Nucleus accumbens (tissue), 56 donors: Measurements from ENCODE around the gene ABI3.
"Not testable (repeated sequence)": the region's sequence is repeated elsewhere in the genome, so short reads cannot be mapped to it uniquely, and the experiment has no call there.

Experiments
- DNase-seq, 56 donors: peaks; one replicate each; lab custom pipeline; 2025; lab: John Stamatoyannopoulos, UW

Gene ABI3, protein sequence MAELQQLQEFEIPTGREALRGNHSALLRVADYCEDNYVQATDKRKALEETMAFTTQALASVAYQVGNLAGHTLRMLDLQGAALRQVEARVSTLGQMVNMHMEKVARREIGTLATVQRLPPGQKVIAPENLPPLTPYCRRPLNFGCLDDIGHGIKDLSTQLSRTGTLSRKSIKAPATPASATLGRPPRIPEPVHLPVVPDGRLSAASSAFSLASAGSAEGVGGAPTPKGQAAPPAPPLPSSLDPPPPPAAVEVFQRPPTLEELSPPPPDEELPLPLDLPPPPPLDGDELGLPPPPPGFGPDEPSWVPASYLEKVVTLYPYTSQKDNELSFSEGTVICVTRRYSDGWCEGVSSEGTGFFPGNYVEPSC

DNA sequence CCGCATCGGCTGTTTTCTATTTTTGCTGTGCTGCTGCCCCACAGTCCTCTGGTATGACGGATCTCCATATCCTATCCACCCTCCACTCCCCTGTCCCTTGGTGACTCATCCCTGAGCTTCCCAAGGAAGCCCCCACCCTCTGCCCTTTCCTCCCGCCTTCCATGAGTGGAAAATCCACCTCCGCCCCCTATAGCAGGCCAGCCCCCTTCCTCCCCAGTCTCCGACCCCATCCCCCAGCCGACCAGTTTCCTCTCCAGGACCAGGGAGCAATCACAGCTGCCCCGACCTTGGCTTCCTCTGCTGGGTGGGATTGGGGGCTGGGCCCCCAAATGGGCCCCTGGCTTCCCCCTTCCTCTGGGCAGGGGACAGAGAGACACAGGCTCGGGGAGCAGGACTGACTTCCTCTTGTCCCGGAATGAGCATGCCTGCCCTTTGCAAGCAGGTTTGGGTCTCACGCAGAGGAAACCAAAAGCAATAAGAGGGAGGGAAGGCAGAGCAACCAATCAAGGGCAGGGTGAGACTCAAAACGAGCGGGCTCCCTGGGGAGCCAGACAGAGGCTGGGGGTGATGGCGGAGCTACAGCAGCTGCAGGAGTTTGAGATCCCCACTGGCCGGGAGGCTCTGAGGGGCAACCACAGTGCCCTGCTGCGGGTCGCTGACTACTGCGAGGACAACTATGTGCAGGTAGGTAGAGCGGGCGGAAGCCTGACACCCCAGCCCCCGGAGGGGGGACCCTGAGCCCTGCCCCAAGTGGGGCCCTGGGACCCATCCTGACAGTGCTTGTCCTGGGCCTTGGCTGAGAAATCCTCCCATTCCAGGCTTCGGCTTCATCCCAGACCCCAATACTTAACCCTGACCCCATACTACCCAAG lies at the start of gene ABI3, which contains the start of gene GNGT2:
TSS of gene ABI3 (plus strand) at position 550 of the 872 bp plus-strand sequence. CDS start at position 568, 18 bp downstream.
TSS of gene GNGT2 (minus strand) at position 417 of the 872 bp plus-strand sequence. CDS start 3,152 bp downstream, outside the sequence.
- DNase-seq, result peak in 13 of 56 donors; percentile 5 to 46 (median 23)

DNA sequence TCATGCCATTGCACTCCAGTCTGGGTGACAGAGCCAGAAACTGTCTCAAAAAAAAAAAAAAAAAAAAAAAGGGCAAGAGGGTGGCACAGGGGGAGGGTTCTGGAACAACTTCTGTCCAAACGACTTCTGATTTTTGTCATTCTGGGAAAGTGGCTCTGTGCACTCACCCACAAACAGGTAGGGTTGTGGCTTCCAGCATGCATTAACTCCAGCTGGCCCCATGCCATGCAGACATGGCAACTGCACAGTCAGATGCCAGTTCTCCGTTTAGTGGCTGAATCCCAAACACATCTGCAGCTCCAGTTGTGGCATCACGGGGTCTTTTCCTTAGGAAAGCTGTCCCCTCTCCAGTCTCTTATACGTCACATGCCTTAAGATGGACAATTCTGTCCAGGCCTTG lies 47.6 kb upstream of the ABI3 start:
- DNase-seq, result no peak

DNA sequence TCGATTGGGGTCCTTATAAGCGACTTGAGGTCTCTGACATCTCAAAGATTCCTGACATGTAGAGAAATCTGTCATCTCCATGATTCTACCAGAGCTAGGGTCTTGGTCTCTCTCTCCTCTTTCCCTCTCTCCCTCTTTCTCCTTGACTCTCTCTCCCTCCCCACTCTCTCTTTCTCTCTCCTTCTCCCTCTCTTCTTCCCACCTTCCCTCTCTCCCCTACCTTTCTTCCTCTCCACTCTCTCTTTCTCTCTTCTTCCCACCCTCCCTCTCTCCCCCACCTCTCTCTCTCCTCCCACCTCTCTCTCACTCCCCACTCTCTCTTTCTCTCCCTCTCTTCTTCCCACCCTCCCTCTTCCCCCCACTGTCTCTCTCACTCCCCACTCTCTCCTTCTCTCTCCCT lies 45.4 kb upstream of the ABI3 start:
- DNase-seq, result no peak

DNA sequence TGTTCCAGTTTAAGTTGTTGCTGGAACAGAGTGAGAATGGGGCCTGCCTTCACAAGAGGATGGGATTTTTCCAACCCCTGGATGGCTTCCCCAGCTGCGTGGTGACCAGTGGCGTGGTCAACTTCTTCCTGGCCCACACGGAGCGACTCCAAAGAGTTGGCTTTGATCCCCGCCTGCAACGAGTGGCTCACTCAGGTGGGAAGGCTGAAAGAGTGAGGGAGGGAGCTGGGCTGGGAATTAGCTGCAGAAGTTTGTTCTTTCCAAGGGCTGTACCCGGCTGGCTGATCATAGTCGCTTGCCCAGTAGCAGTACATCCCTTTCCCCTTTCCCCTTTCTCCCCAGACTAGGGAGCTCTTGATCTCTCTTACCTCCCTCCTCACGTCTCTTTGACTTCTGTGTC lies 41.8 kb upstream of the ABI3 start:
- DNase-seq, result no peak

DNA sequence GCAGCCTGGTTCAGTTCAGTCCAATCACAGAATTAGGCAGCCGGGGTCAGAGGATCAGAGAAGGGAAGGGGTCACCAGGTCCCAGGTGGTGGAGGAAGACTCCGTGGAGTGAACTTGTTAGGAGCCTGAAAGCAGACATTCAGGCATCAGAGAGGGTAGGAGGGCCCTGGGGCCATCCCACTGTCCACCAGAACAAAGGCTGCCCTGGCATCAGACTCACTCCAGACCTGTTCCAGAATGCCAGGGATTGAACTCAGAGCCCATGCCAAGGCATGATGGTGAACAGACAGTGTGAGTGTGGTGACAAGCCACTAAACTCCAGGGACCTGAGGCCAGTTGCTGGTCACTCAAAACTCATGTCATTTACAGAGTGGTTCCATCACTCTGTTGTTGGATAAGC lies 40.3 kb upstream of the ABI3 start:
- DNase-seq, result no peak

DNA sequence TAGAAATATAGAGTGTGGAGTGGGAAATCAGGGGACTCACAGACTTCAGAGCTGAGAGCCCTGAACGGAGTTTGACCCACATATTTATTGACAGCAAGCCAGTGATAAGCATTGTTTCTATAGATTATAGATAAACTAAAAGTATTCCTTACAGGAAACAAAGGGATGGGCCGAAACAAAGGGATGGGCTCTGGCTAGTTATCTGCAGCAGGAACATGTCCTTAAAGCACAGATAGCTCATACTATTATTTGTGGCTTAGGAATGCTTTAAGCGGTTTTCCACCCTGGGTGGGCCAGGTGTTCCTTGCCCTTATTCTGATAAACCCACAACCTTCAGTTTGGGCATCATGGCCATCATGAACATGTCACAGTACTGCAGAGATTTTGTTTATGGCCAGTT lies 39.8 kb upstream of the ABI3 start:
- not testable (repeated sequence) for DNase-seq

DNA sequence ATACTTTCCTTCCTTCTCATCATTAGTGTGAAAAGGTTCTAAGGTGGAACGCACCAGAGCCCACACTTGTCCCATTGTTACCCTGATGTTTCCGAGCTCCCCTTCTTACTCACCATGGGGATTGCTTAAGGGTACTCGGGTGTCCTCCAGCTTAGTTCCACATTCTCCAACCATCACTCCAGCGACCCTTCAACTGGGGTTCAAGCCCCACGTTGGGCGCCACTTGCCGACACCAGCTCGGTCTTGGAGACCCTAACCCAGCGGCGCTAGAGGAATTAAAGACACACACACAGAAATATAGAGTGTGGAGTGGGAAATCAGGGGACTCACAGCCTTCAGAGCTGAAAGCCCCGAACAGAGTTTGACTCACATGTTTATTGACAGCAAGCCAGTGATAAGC lies 34.5 kb upstream of the ABI3 start:
- not testable (repeated sequence) for DNase-seq

DNA sequence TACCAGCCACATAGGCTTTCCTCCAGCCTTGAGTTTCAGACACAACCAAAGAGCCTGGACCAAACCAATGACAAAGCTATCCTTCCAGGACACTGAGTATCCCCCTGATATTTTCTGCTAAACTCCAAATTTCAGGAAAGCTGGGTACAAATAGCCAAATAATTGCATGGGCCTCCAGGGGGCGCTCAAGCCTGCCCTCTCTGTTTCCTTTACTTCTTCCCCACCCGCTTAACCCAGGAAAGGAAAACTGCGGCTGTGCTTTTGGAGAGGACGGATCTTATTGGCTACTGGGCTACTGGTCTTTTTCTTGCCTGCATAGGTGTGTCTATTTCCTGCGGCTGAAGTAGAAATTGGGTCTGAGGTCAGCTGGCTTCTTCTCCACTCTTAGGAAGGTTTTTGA lies 30.2 kb upstream of the ABI3 start:
- peak in 33 of 56 donors; percentile 3 to 74 (median 23) for DNase-seq

DNA sequence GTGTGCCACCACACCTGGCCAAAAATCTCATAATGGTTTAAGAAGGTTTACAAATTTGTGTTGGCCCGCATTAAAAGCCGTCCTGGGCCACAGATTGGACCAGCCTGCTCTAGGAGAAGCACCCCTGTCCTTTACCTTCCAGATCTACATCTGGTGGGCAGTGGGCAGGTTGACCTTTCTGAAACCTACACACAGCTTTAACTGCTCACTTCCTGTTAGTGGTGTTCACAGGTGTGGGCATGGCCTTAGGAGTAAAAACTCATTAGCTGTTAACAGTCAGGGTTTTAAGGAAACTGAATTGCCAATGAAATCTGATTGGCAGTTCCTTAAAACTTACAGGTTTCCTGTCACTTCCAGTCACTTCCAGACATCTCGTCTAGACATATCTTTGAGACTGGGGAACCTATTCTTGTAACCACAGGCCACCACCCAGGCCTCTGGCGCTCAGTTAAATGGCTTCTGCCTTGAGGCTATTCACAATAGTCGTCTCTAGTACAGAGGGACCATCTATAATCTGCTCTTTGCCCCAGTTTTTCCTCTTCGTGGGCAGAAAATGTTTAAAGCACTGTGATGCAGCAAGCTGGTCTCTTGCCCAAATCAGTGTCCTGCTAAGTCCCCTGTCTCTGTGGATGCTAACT lies 29.4 kb upstream of the ABI3 start:
- DNase-seq, result no peak

DNA sequence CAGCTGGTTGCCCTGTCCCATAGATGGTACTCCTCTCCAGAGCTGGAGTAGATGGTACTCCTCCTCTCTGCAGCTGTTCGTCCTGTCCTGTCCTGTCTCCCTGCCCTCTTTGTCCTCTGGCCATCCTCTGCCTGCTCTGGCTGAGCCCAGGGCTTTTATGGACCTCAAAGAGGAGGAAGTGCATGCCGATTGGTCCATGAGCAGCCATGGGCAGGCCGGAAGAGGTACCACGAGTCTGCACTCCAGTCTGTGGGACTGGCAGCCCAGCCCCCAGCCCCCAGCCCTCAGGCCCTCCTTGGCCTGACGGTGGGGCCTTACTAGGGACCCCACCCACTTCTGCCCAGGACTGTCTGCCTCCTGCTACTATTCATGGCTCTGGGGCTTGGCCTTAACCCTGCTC lies 27.2 kb upstream of the ABI3 start:
- DNase-seq, result no peak

DNA sequence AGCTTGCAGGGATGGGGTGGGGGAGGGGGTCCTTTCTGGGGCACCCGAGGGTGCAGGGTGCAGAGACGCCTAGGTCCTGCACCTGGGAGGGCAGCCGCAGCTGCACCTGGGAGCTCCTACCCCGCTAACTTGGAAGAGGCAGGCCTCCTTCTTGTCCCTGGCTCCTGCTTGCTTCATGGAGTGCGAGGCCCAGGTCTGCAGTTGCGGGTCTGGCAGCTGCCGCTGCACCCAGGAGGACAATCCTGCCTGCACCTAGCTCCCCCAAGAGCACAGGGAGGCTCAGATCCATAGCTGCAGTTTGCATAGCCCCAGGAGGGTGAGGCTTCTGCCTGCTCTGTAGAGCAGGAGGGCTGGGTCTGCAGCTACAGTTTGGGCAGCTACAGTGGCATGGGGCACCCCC lies 26.7 kb upstream of the ABI3 start:
- DNase-seq, result no peak

DNA sequence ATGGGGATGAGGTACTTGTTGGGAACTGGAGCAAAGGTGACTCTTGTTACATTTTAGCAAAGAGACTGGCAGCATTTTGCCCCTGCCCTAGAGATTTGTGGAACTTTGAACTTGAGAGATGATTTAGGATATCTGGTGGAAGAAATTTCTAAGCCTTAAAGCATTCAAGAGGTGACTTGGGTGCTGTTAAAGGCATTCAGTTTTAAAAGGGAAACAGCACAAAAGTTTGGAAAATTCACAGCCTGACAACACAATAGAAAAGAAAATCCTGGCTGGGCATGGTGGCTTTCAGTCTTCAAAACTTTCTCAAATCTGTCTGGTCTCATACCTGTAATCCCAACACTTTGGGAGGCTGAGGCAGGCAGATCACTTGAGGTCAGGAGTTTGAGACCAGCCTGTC lies 26.0 kb upstream of the ABI3 start:
- not testable (repeated sequence) for DNase-seq

DNA sequence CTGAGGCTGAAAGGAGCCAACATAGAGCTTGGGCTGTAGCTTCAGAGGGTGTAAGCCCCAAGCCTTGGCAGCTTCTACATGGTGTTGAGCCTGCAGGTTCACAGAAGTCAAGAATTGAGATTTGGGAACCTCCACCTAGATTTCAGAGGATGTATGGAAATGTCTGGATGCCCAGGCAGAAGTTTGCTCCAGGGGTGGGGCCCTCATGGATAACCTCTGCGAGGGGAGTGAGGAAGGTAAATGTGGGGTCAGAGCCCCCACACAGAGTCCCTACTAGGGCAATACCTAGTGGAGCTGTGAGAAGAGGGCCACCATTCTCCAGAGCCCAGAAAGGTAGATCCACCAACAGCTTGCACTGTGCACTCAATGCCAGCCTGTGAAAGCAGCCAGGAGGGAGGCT lies 25.1 kb upstream of the ABI3 start:
- not testable (repeated sequence) for DNase-seq

DNA sequence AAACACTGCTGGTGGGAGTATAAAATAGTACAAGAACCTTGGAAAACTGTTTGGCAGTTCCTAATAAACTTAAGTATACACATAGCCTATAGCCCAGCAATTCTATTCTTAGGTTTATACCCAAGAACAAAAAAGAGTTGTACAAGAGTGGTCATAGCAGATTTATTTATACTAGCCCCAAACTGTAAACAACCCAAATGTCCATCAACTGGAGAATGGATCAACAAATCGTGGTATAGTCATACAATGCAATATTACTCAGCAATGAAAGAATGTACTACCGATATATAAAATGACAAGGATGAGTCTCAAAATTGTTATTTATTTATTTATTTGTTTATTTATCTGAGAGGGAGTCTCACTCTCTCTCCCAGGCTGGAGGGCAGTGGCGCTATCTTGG lies 23.2 kb upstream of the ABI3 start:
- DNase-seq, result no peak

DNA sequence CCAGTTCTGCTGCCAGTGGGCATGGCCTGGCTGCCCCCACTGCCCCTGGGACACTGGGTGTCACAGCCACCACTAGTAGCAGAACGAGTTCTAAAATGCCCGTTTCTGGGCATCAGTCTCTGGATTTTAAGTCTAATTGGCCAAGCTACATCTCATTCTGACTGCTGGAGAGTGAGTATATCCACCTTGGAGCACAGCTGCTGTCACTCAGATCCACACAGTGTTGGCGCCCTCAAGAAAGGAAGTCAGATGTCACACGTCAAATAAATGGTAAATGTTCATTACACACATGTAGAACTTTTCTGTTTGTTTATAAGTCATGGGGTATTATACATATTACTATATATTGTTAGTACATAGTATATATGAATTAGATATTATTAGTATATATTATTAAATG lies 19.6 kb upstream of the ABI3 start:
- DNase-seq, result no peak

DNA sequence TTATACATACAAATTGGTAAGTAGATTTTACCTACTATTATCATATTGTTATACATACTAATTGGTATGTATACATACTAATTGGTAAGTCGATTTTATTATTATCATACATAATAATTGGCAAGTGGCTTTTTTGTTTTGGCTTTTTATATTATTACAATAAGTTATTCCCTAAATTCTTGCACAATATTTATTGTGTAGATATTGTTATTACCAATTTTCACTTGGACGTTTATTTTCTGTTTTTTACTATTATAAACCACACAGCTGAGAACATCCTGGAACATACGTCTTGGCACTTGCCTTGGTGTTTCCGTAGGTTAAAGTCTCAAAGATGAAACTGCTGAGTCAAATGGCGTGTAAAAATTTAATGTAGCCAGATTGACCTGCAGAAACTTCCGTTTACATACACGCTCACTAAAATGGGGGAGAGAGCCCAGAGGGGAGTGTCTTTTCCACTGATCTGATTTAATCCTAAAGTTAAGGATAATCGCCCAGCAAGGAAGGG lies 19.0 kb upstream of the ABI3 start:
- no peak for DNase-seq

DNA sequence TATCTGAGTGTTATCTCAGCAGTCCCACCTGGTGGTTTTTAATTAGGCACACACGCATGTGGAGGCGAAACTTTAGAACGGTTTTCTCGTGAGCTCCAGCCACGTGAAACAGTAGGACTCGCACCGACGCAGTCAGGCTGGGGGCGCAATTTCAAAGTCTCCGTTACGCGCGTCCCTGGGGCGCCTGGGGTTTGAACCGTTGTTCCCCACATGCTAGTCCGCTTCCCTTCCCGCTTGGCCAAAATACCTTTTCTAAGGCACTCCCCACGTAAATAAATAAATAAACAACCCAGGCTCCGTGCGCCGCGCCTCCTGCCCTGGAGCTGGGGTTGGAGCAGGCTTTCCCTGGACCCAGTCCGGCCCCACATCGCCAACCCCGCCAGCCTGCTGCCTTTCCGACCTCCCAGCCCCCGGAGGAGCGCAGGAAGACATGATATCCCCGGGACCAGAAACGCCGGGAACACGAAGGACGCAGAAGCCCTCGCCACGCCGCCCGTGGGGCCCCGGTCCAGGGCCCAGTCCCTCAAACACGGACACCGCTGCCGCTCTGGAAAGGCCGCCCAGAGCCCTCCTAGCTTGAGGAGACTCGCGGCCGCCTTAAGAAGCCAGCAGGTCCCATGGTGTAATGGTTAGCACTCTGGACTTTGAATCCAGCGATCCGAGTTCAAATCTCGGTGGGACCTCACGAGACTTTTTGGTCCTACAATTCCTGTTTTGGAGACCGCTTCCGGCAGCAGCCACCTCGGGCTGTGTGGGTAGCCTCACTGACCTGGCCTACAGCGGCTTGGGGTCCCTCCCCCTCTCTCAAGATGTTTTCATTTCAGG lies 18.4 kb upstream of the ABI3 start:
- DNase-seq, result peak; percentile 54 to 98 (median 92)

DNA sequence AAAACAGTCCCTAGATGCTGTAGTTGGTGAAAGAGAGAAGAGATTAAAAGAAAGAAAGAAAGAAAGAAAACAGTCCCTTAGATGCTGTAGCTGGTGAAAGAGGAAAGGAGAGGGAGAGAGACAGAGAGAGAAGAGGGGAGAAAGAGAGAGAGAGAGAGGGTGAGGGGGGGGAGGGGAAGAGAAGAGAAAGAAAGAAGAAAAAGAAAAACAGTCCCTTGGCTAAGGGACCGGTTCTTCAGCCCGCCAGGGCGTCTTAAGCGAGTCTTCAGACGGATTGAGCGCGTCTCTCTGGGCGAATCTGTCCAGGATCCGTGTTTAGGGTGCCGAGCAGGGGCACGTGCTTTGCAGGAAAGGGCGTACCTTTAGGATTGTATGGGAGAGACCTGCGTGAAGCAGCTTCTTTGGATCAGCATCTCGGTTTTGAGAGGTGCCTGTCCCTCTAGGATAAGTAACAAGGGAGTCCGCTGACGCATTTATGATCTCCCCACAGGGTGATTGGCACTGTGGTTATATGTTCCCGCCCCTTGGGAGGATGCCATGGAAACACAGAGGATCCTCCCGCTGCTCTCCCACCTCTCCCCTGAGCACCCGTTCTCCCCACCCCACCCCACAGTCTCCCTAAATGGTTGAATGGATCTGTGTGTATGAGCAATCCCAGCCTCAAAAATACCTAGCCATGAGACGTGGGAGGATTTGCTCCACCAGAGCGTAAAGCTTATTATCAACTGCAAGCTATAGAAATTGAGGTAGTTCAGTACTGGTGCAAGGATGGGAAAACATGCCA lies 16.8 kb upstream of the ABI3 start:
- DNase-seq, result peak in 53 of 56 donors; percentile 9 to 91 (median 64)

DNA sequence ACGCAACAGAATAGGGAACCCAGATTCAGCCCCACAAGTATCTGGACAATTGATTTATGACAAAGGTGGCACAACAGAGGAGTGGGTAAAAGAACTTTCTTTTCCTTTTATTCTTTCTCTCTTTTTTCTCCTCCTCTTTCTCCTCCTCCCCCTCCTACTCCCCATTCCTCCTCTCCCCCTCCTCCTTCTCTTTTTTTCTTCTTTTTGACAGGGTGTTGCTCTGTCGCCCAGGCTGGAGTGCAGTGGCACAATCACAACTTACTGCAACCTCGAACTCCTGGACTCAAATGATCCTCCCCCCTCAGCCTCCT lies 16.3 kb upstream of the ABI3 start:
- DNase-seq, result no peak
